ENCODE data around the gene F8. TPM values are rescaled to one million over a fixed set of nuclear protein-coding genes. Genes with fewer than 3 reads are reported as not detected.

Gene F8
- total RNA-seq, 1 experiment from 2014 or later, result 15.2 TPM

DNA sequence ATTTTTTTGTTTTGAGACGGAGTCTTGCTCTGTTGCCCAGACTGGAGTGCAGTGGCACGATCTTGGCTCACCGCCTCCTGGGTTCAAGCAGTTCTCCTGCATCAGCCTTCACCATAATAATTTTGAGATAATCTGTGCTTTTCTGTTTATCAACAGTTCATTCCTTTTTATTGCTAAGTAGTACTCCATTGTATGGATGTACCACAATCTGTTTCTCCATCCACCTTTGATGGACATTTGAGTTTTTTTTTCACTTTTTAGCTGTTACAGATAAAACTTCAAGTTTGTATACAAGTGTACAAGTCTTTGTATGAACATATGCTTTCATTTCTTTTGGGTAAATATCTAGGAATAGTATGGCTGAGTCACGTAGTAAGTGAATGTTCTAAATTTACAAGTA is 13.2 kb upstream of the F8 start:
- TF ChIP-seq EZH2 (IDR thresholded peaks at IDR 0.05; ENCODE audit: low read depth), result no peak
- TF ChIP-seq, protein P1, sequence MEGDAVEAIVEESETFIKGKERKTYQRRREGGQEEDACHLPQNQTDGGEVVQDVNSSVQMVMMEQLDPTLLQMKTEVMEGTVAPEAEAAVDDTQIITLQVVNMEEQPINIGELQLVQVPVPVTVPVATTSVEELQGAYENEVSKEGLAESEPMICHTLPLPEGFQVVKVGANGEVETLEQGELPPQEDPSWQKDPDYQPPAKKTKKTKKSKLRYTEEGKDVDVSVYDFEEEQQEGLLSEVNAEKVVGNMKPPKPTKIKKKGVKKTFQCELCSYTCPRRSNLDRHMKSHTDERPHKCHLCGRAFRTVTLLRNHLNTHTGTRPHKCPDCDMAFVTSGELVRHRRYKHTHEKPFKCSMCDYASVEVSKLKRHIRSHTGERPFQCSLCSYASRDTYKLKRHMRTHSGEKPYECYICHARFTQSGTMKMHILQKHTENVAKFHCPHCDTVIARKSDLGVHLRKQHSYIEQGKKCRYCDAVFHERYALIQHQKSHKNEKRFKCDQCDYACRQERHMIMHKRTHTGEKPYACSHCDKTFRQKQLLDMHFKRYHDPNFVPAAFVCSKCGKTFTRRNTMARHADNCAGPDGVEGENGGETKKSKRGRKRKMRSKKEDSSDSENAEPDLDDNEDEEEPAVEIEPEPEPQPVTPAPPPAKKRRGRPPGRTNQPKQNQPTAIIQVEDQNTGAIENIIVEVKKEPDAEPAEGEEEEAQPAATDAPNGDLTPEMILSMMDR (conservative IDR thresholded peaks at IDR 0.05), result no peak
- no TSS peak for BruUV-seq (replicated peaks)
- Histone ChIP-seq H3K9me2 (ENCODE audit: insufficient read depth) (no peaks in the 10 kb centered on the region), H3K79me2 (ENCODE audit: low read depth) (peaks cover 10% of the 10 kb centered on the region; the same call in 1 of the 2 replicates), H3K9me3 (ENCODE audit: insufficient read depth, low read depth) (no peaks in the 10 kb centered on the region), H3K27ac (no peak overlapping the region), H2AFZ (no peak overlapping the region), H4K20me1 (ENCODE audit: insufficient read depth) (no peaks in the 10 kb centered on the region), H3K4me3 (no peak overlapping the region), H3K4me1 (replicated peaks; ENCODE audit: insufficient read depth) (no peaks in the 10 kb centered on the region), H3K4me2 (no peak overlapping the region), H3K27me3 (ENCODE audit: insufficient read depth, low read depth) (no peaks in the 10 kb centered on the region), H3F3A (ENCODE audit: insufficient read depth, low read depth) (no peaks in the 10 kb centered on the region), H3K36me3 (ENCODE audit: low read depth) (peaks cover 5% of the 10 kb centered on the region; the same call in 1 of the 2 replicates)
- ChIA-PET POLR2A (ENCODE audit: unreplicated experiment) (no interaction called here), CTCF (no interaction called here)
- intact Hi-C loops (cut with micrococcal nuclease; ENCODE audit: unreplicated experiment), result no loop called here
- DNase-seq, result no peak

DNA sequence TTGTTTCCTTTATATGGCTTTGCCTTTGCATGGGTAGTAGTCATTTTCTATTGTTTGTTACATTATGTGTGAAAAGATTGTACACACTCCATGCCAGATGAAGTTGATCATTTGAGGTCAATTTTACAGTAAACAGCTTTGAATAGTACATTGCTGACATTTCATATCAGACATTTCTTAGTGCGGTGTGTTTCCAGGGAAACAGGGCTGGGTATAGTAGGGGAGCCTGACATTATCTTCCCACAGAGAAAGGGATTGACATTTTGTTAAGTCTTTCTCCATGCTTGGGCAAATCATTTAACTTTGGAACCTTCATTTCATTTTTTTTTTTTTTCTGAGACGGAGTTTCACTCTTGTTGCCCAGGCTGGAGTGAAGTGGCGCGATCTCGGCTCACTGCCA is 9.1 kb upstream of the F8 start:
- DNase-seq, result no peak
- Histone ChIP-seq H3K9me3 (ENCODE audit: insufficient read depth, low read depth) (no peaks in the 10 kb centered on the region), H3K9me2 (ENCODE audit: insufficient read depth) (no peaks in the 10 kb centered on the region), H3K4me1 (replicated peaks; ENCODE audit: insufficient read depth) (peaks cover 13% of the 10 kb centered on the region), H2AFZ (no peak overlapping the region), H3K4me2 (no peak overlapping the region), H3K27me3 (ENCODE audit: insufficient read depth, low read depth) (no peaks in the 10 kb centered on the region), H4K20me1 (ENCODE audit: insufficient read depth) (no peaks in the 10 kb centered on the region), H3K79me2 (ENCODE audit: low read depth) (peaks cover 40% of the 10 kb centered on the region), H3K4me3 (no peak overlapping the region), H3K36me3 (ENCODE audit: low read depth) (peaks cover 5% of the 10 kb centered on the region; the same call in 1 of the 2 replicates), H3F3A (ENCODE audit: insufficient read depth, low read depth) (peaks cover 10% of the 10 kb centered on the region), H3K27ac (no peak overlapping the region)
- BruUV-seq (replicated peaks), result no TSS peak
- ChIA-PET CTCF (no interaction called here), POLR2A (ENCODE audit: unreplicated experiment) (no interaction called here)
- no peak for TF ChIP-seq EZH2 (IDR thresholded peaks at IDR 0.05; ENCODE audit: low read depth)
- TF ChIP-seq, protein P1 (conservative IDR thresholded peaks at IDR 0.05), result no peak
- intact Hi-C loops (cut with micrococcal nuclease; ENCODE audit: unreplicated experiment), result no loop called here

DNA sequence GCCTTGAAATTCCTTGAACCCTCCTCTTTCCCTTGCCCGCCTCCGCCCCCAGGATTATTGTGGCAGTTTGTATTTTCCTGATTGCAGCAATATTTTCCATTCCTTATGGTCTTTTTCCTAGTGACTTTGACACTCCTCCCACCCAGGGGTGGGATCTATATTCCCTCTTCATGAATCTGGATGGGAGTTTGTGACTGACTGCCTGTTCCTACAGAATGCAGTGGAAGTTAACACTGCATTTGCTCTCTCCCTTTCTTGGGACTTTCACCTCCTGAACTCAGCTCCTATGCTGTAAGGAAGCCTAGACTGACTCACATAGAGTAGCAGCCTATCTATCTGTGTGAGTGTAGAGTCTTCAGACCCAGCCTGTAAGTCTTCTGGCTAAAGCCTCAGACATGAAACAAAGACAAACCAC is 6.4 kb upstream of the F8 start:
- H3K9me3 ChIP-seq (ENCODE audit: insufficient read depth, low read depth), result no peaks in the 10 kb centered on the region
- intact Hi-C loops (cut with micrococcal nuclease; ENCODE audit: unreplicated experiment), result loop anchor here (10.0 kb wide), 1 partner anchor 654 kb away; the partner anchor contains the start of genes EMD and FLNA
- BruUV-seq (replicated peaks), result TSS peak; percentile 4

More for the DNA sequence above, 6.4 kb upstream of the F8 start:
- Histone ChIP-seq H4K20me1 (ENCODE audit: insufficient read depth) (no peaks in the 10 kb centered on the region), H3K36me3 (ENCODE audit: low read depth) (no peaks in the 10 kb centered on the region), H3K79me2 (ENCODE audit: low read depth) (peaks cover 40% of the 10 kb centered on the region), H3F3A (ENCODE audit: insufficient read depth, low read depth) (peaks cover 16% of the 10 kb centered on the region), H3K27me3 (ENCODE audit: insufficient read depth, low read depth) (no peaks in the 10 kb centered on the region), H2AFZ (no peak overlapping the region), H3K9me2 (ENCODE audit: insufficient read depth) (no peaks in the 10 kb centered on the region), H3K4me1 (replicated peaks; ENCODE audit: insufficient read depth) (peaks cover 13% of the 10 kb centered on the region), H3K4me2 (peak overlapping the region; percentile 87), H3K4me3 (peak overlapping the region; percentile 94; the same call in 1 of the 2 replicates), H3K27ac (no peak overlapping the region)
- no peak for DNase-seq
- ChIA-PET CTCF (interaction anchor here (0.7 kb wide), 1 partner anchor 64 kb away, joined by 6 read pairs; no protein-coding TSS in a partner anchor), POLR2A (ENCODE audit: unreplicated experiment) (no interaction called here)
- TF ChIP-seq, protein P1 (conservative IDR thresholded peaks at IDR 0.05), result no peak
- no peak for TF ChIP-seq EZH2 (IDR thresholded peaks at IDR 0.05; ENCODE audit: low read depth)
